Epithelial cell of esophagus (primary cell): ENCODE data around the gene PICALM.
"Not testable (repeated sequence)": the region's sequence is repeated elsewhere in the genome, so short reads cannot be mapped to it uniquely, and the experiment has no call there.

Source experiments
- DNase-seq: peaks from one replicate; pipeline ENCODE4 v3.0.0; 2010; ENCODE audit warnings: low read depth
- H3K4me3 ChIP-seq: 2 replicates; pipeline ENCODE4 v1.5.1; 2011; ENCODE audit warnings: mild to moderate bottlenecking, low read length, control low read depth
- TF ChIP-seq, protein P1 (sequence below): IDR thresholded peaks from 2 replicates; pipeline ENCODE4 v1.5.1; 2011; ENCODE audit warnings: low read depth, mild to moderate bottlenecking, low read length, control low read depth, inconsistent platforms; ENCODE audit not compliant: insufficient read depth; ENCODE audit errors: missing control alignments

PICALM gene

DNA sequence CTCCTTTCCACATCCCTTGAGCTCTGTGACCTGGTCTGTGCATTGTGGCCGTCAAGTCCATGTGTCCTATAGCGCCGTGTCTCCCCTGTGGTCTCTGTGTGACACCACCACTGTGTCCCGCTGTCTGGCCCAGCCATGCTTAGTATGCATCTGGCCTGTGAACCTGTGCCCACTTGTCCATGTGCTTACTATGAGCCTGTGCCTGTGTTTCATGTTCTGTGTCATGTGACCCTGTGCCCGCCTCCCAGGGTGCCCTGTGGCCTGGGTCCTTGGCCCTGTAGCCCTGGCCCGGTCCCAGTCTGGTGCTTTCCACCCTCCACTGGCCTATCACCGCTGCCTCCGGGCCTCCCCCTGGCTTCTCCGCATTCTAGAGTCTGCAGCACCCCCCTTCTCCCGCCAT is 133.1 kb downstream of the PICALM start:
- DNase-seq: no peak
- TF ChIP-seq, protein P1, sequence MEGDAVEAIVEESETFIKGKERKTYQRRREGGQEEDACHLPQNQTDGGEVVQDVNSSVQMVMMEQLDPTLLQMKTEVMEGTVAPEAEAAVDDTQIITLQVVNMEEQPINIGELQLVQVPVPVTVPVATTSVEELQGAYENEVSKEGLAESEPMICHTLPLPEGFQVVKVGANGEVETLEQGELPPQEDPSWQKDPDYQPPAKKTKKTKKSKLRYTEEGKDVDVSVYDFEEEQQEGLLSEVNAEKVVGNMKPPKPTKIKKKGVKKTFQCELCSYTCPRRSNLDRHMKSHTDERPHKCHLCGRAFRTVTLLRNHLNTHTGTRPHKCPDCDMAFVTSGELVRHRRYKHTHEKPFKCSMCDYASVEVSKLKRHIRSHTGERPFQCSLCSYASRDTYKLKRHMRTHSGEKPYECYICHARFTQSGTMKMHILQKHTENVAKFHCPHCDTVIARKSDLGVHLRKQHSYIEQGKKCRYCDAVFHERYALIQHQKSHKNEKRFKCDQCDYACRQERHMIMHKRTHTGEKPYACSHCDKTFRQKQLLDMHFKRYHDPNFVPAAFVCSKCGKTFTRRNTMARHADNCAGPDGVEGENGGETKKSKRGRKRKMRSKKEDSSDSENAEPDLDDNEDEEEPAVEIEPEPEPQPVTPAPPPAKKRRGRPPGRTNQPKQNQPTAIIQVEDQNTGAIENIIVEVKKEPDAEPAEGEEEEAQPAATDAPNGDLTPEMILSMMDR: no peak
- no peak overlapping the region for H3K4me3 ChIP-seq

DNA sequence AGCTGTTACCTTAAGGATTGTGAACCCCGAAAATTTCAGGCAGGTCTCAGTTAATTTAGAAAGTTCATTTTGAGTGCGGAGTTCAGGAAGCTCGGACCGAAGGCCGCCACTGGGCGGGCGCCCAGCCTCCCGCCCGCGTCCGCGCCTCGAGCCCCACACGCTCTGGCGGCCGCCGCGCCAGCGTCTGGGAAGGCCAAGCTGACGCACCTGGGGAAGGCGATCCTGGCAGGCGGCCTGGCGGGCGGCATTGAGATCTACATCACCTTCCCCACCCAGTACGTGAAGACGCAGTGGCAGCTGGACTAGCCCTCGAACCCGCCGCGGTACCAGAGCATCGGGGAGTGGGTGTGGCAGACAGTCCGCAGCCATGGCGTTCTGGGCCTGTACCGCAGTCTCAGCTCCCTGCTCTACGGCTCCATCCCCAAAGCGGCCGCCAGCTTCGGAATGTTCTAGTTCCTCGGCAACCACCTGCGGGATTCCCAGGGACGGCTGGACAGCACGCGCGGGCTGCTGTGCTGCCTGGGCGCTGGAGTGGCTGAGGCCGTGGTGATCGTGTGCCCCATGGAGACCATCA is 134.2 kb downstream of the PICALM start:
- TF ChIP-seq, protein P1: no peak
- no peak overlapping the region for H3K4me3 ChIP-seq
- DNase-seq: no peak

DNA sequence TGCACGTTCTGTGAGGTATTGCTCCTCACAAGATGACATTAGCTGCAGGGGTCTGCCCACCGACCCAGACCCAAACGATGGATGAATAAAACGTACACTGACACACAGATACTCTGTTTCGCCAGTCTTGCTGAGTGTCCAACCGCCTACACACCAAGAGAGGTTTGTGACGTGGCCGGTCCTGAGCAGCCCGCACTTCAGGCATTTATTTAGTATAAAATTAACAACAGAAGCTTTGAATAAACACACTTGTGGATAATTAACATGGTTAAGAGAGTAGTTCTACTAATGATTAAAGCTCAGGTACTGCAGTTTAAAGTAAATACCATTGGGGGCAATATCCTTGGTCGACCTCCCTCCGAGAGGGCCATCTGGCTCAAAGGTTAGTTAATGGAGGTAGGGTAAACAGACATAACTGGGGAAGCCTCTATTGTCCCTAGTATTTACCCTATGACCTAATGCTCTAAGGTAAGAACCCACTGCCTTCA is 138.0 kb downstream of the PICALM start:
- TF ChIP-seq, protein P1: no peak
- no peak overlapping the region for H3K4me3 ChIP-seq
- DNase-seq: no peak

DNA sequence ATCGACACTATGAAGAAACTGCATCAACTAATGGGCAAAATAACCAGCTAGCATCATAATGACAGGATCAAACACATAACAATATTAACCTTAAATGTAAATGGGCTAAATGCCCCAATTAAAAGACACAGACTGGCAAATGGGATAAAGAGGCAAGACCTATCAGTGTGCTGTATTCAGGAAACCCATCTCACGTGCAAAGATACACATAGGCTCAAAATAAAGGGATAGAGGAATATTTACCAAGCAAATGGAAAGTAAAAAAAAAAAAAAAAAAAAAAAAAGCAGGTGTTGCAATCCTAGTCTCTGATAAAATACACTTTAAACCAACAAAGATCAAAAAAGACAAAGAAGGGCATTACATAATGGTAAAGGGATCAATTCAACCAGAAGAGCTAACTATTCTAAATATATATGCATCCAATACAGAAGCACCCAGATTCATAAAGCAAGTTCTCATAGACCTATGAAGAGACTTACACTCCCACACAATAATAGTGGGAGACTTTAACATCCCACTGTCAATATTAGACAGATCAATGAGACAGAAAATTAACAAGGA is 142.2 kb downstream of the PICALM start:
- not testable (repeated sequence) for DNase-seq, H3K4me3 ChIP-seq

DNA sequence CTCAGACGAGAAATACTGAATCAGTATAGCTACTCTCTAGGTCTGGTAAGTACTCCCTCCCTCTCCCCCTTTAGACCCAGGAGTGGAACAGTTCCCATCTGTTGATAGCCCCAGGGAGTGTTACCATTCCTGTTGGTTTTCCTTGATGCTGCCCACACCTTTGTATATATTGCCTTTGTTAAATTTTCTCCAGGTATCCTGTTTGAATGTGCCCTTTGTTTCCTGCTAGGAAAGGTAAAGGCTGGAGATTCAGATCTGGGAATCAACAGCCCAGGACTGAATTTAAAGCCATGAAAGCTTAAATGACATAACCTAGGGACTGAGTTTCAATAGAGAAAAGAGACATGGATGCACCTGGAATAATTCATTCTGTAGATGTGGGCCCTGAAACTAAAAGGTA is 145.4 kb downstream of the PICALM start:
- TF ChIP-seq, protein P1: no peak
- no peak for DNase-seq
- H3K4me3 ChIP-seq: no peak overlapping the region

DNA sequence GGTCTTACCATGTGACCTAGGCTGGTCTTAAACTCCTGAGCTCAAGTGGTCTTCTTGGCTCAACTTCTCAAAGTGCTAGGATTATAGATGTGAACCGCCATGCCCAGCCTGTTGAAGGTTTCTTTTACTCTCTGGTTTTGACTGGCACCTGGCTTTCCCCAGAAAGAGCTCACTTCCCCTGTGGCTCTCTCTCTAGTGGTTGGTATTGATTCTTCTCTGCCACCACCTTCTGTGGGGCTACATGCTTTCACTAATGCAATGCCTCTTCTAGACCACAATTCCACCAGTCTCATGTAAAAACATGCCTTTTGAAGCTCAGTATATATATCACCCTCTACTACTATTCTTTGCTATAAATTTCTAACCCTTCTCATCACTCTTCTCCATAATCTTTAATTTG is 146.5 kb downstream of the PICALM start:
- DNase-seq: no peak
- TF ChIP-seq, protein P1: no peak
- no peak overlapping the region for H3K4me3 ChIP-seq

DNA sequence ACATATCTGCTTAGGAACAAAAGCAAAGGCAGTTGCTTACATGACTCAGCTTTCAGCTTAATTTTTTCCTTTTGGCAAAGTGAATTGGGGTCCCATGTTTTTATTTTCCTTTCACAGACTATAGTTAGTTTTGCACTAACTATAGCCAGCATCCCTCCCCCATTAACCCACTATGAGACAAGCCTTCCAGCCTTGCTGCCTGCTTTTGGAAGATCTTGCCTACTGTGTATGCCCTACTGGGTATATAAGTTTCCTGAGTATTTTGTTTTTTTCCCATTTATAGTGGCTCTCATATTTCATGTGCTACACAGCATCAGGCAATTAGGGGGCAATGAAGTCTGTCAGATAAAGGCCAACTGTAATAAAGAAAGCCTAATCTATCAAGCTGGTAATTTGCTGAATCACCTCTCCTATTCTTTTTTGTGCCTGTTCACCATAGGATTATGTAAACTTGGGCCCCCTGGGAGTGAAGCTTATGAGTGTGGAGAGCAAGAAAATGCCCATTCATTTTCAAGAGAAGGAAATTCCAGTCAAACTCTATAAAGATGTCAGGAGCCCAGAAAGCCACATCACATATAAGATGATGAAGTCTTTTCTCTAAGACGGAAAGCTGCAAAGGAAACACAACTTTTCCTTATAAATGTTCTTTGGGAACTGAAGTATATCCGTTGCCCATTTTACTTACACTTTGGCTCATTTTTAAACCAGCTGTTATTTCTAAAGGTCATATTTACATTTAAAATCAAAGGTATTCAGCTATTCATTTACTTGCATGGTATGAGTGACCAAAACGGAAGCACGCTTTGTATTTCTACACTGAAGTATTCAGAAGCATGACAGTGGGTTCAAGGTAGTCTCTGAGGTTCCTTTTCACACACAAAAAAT is 149.7 kb downstream of the PICALM start:
- DNase-seq: no peak
- H3K4me3 ChIP-seq: no peak overlapping the region
- TF ChIP-seq, protein P1: no peak
